MCF 10A (cell line): ENCODE measurements around the gene RIBC2. TPM values are rescaled to one million over a fixed set of nuclear protein-coding genes. Genes with fewer than 3 reads are reported as not detected.
A peak's percentile ranks its signal among the peaks of the same experiment; 100 is the strongest.

Experiments used
- BruUV-seq: library from RNA; stranded (reverse); fragments of 400-500 nt; replicated peaks from 2 replicates; lab custom pipeline; 2021; lab: Mats Ljungman, UMichigan
- CTCF ChIA-PET: fragments of 300-600 bp; sonication (Branson Sonifier 250); formaldehyde crosslinking; extraction: SDS; loops from one replicate; lab custom pipeline; 2021; ENCODE audit warnings: antibody characterized with exemption, inconsistent platforms; lab: Yijun Ruan, JAX
- POLR2A ChIA-PET: fragments of 300-600, 350-650 bp; sonication (Branson Sonifier 250); formaldehyde crosslinking; extraction: SDS; loops from one replicate; lab custom pipeline; 2020; ENCODE audit warnings: antibody characterized with exemption, inconsistent platforms; lab: Yijun Ruan, JAX
- DNase-seq: peaks from one replicate; pipeline ENCODE4 v3.0.0-alpha.2; 2018; ENCODE audit not compliant: unreplicated experiment
- H3K27ac Mint-ChIP-seq: one replicate; pipeline ENCODE4 v1.8.0; 2022; ENCODE audit warnings: mild to moderate bottlenecking, low read depth, mixed read lengths; ENCODE audit not compliant: unreplicated experiment
- H3K27me3 Mint-ChIP-seq: one replicate; pipeline ENCODE4 v1.8.0; 2022; ENCODE audit warnings: mixed read lengths; ENCODE audit not compliant: insufficient read depth, unreplicated experiment
- H3K36me3 Mint-ChIP-seq: one replicate; pipeline ENCODE4 v1.8.0; 2022; ENCODE audit warnings: mild to moderate bottlenecking, moderate library complexity, mixed read lengths; ENCODE audit not compliant: insufficient read depth, unreplicated experiment
- H3K4me1 Mint-ChIP-seq: one replicate; pipeline ENCODE4 v1.8.0; 2022; ENCODE audit warnings: mixed read lengths; ENCODE audit not compliant: insufficient read depth, unreplicated experiment
- H3K4me3 Mint-ChIP-seq: one replicate; pipeline ENCODE4 v1.8.0; 2022; ENCODE audit warnings: mild to moderate bottlenecking, moderate library complexity, mixed read lengths; ENCODE audit not compliant: unreplicated experiment
- H3K9me3 Mint-ChIP-seq: one replicate; pipeline ENCODE4 v1.8.0; 2022; ENCODE audit warnings: mixed read lengths; ENCODE audit not compliant: unreplicated experiment
- CTCF ChIP-seq: fragments of 200-600 bp; IDR thresholded peaks from one replicate; pipeline ENCODE4 v1.8.0; 2022; ENCODE audit warnings: antibody characterized with exemption, mild to moderate bottlenecking; ENCODE audit not compliant: unreplicated experiment
- intact Hi-C: fragments of 100-400 bp; cut with micrococcal nuclease; formaldehyde crosslinking; loops from 2 replicates; pipeline ENCODE4 v1.14.1; 2022
- total RNA-seq: library from RNA; stranded (reverse); gene quantifications from 2 replicates; pipeline ENCODE4 v1.2.3, GENCODE V29; 2022

Gene RIBC2
- total RNA-seq, 1 experiment from 2014 or later = 0.26 TPM

DNA sequence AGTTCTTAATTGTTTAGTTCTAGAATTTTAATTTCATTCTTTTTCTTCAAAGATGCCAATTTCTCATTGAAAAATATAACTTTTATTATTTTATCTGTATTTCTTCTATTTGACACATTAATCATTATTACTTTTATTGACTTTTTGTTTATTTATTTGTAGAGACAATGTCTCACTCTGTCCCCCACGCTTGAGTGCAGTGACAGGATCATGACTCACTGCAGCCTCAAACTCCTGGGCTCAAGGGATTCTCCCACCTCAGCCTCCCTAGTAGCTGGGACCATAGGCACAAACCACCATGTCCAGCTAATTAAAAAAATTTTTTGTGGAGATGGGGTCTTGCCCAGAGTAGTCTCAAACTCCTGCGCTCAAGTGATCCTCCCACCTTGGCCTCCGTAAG, 58.9 kb downstream of the RIBC2 start:
- intact Hi-C loops = no loop called here
- DNase-seq = no peak
- H3K27ac Mint-ChIP-seq = peak overlapping the region; percentile 90
- no peak for TF ChIP-seq CTCF
- no TSS peak for BruUV-seq
- H3K27me3 Mint-ChIP-seq = no peaks in the 10 kb centered on the region
- peaks cover 42% of the 10 kb centered on the region for H3K4me1 Mint-ChIP-seq
- POLR2A ChIA-PET = interaction anchor here (2.8 to 7.7 kb wide), 2 partner anchors 32 to 63 kb away, joined by 12 to 161 read pairs; no protein-coding TSS in a partner anchor
- no peaks in the 10 kb centered on the region for H3K9me3 Mint-ChIP-seq
- no peak overlapping the region for H3K4me3 Mint-ChIP-seq
- CTCF ChIA-PET = interaction anchor here (0.6 to 1.6 kb wide), 2 partner anchors 10 to 1086 kb away, joined by 3 to 4 read pairs; no protein-coding TSS in a partner anchor
- H3K36me3 Mint-ChIP-seq = no peaks in the 10 kb centered on the region

DNA sequence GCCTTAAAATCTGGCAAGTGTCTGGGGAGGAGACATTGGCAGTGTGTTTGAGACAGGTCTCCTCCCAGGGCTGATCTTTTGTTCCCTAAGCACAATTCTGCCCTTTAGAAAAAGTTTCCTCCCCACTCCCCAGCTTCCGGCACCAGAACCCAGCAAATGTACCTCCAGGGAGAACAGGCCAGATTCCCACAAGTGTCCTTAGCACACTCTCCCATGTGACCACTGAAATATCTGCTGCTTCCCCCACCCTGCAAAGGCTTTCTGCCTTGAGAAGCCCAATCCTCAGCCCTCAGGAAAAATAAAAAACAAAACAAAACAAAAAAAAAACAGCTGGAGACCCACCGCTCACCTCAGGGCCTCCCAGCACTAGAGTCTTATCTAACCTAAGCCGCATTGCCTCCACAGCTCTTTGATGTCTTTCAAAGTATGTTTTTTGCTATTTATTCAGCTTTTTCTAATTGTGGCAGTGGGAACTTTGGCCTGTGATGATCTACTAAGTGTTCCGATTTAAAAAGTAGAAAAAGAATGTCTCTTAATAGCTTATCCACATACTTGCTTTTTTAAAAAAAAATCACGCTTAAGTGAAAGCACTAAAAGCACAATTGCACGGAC, 60.2 kb downstream of the RIBC2 start:
- no peak for DNase-seq
- H3K9me3 Mint-ChIP-seq = no peaks in the 10 kb centered on the region
- H3K27me3 Mint-ChIP-seq = no peaks in the 10 kb centered on the region
- no peak for TF ChIP-seq CTCF
- peak overlapping the region; percentile 85 for H3K27ac Mint-ChIP-seq
- H3K4me3 Mint-ChIP-seq = no peak overlapping the region
- intact Hi-C loops = no loop called here
- no peaks in the 10 kb centered on the region for H3K36me3 Mint-ChIP-seq
- H3K4me1 Mint-ChIP-seq = peaks cover 44% of the 10 kb centered on the region
- no TSS peak for BruUV-seq
- ChIA-PET CTCF (interaction anchor here (0.7 to 1.2 kb wide), 4 partner anchors 18 to 104 kb away, joined by 3 to 7 read pairs (median 4); no protein-coding TSS in a partner anchor), POLR2A (interaction anchor here (0.7 to 7.7 kb wide), 3 partner anchors 11 to 61 kb away, joined by 3 to 161 read pairs (median 12); no protein-coding TSS in a partner anchor)

- Mint-ChIP-seq H3K4me3 (no peak overlapping the region), H3K27ac (no peak overlapping the region), H3K36me3 (no peaks in the 10 kb centered on the region), H3K27me3 (no peaks in the 10 kb centered on the region), H3K9me3 (no peaks in the 10 kb centered on the region), H3K4me1 (peaks cover 30% of the 10 kb centered on the region)
- DNase-seq = no peak
- intact Hi-C loops = no loop called here
- CTCF ChIA-PET = interaction anchor here (0.6 to 1.0 kb wide), 3 partner anchors 28 to 74 kb away, joined by 3 to 4 read pairs (median 3); no protein-coding TSS in a partner anchor
- no TSS peak for BruUV-seq
- no peak for TF ChIP-seq CTCF
- POLR2A ChIA-PET = interaction anchor here (1.1 to 7.7 kb wide), 4 partner anchors 17 to 74 kb away, joined by 3 to 161 read pairs (median 8); no protein-coding TSS in a partner anchor
Measured at GRCh38 chr22:45475063-45475747, 61.7 kb downstream of the RIBC2 start.

DNA sequence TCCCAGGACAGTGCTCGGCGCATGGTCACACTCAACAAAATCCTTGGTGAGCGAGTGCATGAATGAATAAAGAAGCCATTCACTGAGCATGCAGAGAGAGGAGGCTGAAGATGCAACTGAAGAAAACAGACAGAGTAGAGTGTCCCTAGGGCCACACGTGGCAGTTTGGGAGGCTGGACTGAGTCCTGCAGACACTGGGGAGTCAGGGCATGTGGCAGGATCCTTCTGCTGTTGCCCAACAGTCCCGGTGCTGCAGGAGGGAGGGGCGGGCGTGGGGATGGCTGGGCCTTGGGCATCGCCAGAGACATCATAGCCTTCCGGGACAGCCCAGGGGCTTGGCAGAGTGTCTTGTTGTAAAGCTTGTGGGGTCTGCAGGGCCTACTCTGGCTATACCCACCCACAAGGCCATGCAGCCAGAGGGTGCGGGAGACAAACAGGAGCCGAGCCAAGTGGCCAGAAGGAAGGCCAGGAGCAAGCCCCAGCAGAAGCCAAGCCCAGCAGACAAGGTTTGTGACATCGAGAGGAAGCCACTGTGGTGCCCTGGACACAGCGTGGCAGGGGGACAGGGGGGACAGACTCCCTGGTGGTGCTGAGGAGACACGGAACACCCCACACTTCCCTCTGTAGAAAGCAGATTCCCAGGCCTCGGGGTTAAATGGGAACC, 62.5 kb downstream of the RIBC2 start:
- CTCF ChIA-PET = interaction anchor here (0.6 to 1.0 kb wide), 2 partner anchors 28 to 62 kb away, joined by 3 to 4 read pairs; no protein-coding TSS in a partner anchor
- no peak for TF ChIP-seq CTCF
- intact Hi-C loops = no loop called here
- Mint-ChIP-seq H3K4me3 (no peak overlapping the region), H3K27ac (no peak overlapping the region), H3K4me1 (peaks cover 30% of the 10 kb centered on the region), H3K9me3 (no peaks in the 10 kb centered on the region), H3K36me3 (no peaks in the 10 kb centered on the region), H3K27me3 (no peaks in the 10 kb centered on the region)
- POLR2A ChIA-PET = interaction anchor here (1.0 to 1.9 kb wide), 2 partner anchors 29 to 73 kb away, joined by 3 to 5 read pairs; no protein-coding TSS in a partner anchor
- DNase-seq = peak; percentile 36
- no TSS peak for BruUV-seq
